AG04450 (cell line): Measurements from ENCODE around the gene ARID4B. TPM values are rescaled to one million over a fixed set of nuclear protein-coding genes. Genes with fewer than 3 reads are reported as not detected.
"Not testable (repeated sequence)": the region's sequence is repeated elsewhere in the genome, so short reads cannot be mapped to it uniquely, and the experiment has no call there.

ENCODE experiments used
- CTCF ChIA-PET: fragments of 300-600, 350-600 bp; formaldehyde crosslinking; extraction: SDS; loops from one replicate; lab custom pipeline; 2022; ENCODE audit warnings: antibody characterized with exemption, inconsistent platforms; lab: Charles Lee
- POLR2A ChIA-PET: fragments of 350-600 bp; formaldehyde crosslinking; extraction: SDS; loops from one replicate; lab custom pipeline; 2021; ENCODE audit warnings: antibody characterized with exemption, inconsistent platforms; lab: Yijun Ruan, JAX
- DNase-seq: peaks from one replicate; pipeline ENCODE4 v3.0.0-alpha.2; 2011; ENCODE audit warnings: low read depth, low spot score
- H3K27ac ChIP-seq: one replicate; pipeline ENCODE4 v1.5.1; 2012; ENCODE audit warnings: low read depth, low read length, control low read depth
- H3K27me3 ChIP-seq: one replicate; pipeline ENCODE4 v1.6.0; 2012; ENCODE audit warnings: low read length; ENCODE audit not compliant: control insufficient read depth, insufficient read depth
- H3K4me3 ChIP-seq: 2 replicates; pipeline ENCODE4 v1.5.1; 2011; ENCODE audit warnings: mild to moderate bottlenecking, low read depth, low read length, control low read depth
- H3K9me3 ChIP-seq: 2 replicates; pipeline ENCODE4 v1.5.1; 2012; ENCODE audit warnings: low read length; ENCODE audit not compliant: control insufficient read depth, insufficient read depth
- polyA plus RNA-seq: library from polyadenylated mRNA; depleted of rRNA; stranded (reverse); fragments of >200 nt; gene quantifications from 2 replicates; pipeline ENCODE4 v1.2.3, GENCODE V29; 2011
- TF ChIP-seq, protein P1 (sequence below): IDR thresholded peaks from 2 replicates; pipeline ENCODE4 v1.5.1; 2011; ENCODE audit warnings: low read depth, low read length, control low read depth, inconsistent platforms

The ARID4B gene
- polyA plus RNA-seq, 1 experiment = 15.6 TPM

GRCh38 chr1:235315735-235316134 is 12.2 kb downstream of the ARID4B start:
- no peaks in the 10 kb centered on the region for H3K27me3 ChIP-seq
- H3K4me3 ChIP-seq = no peak overlapping the region
- ChIA-PET POLR2A (no interaction called here), CTCF (no interaction called here)
- TF ChIP-seq, protein P1, sequence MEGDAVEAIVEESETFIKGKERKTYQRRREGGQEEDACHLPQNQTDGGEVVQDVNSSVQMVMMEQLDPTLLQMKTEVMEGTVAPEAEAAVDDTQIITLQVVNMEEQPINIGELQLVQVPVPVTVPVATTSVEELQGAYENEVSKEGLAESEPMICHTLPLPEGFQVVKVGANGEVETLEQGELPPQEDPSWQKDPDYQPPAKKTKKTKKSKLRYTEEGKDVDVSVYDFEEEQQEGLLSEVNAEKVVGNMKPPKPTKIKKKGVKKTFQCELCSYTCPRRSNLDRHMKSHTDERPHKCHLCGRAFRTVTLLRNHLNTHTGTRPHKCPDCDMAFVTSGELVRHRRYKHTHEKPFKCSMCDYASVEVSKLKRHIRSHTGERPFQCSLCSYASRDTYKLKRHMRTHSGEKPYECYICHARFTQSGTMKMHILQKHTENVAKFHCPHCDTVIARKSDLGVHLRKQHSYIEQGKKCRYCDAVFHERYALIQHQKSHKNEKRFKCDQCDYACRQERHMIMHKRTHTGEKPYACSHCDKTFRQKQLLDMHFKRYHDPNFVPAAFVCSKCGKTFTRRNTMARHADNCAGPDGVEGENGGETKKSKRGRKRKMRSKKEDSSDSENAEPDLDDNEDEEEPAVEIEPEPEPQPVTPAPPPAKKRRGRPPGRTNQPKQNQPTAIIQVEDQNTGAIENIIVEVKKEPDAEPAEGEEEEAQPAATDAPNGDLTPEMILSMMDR = no peak
- no peaks in the 10 kb centered on the region for H3K9me3 ChIP-seq
- no peak overlapping the region for H3K27ac ChIP-seq
- no peak for DNase-seq

DNA sequence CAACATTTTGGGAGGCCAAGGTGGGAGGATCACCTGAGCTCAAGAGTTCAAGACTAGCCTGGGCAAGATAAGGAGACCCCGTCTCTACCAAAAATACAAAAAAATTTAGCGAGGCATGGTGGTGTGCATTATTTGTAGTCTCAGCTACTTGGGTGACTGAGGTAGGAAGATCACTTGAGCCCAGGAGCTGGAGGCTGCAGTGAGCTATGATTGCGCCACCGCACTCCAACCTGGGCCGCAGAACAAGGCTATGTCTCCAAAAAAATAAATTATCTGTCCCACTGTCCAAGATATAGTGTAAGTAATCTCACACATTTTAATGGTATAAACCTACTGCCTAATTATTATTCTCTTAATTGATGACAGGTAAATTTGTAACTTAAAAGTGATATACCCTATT is 12.8 kb downstream of the ARID4B start:
- CTCF ChIA-PET = no interaction called here
- H3K9me3 ChIP-seq = no peaks in the 10 kb centered on the region
- H3K4me3 ChIP-seq = no peak overlapping the region
- no peak overlapping the region for H3K27ac ChIP-seq
- TF ChIP-seq, protein P1 = no peak
- POLR2A ChIA-PET = no interaction called here
- H3K27me3 ChIP-seq = no peaks in the 10 kb centered on the region
- no peak for DNase-seq

- H3K27me3 ChIP-seq = no peaks in the 10 kb centered on the region
- H3K9me3 ChIP-seq = no peaks in the 10 kb centered on the region
- ChIA-PET CTCF (no interaction called here), POLR2A (interaction anchor here (1.0 kb wide), 1 partner anchor 15 kb away, joined by 4 read pairs; no protein-coding TSS in a partner anchor)
- no peak for DNase-seq
- TF ChIP-seq, protein P1 = no peak
- H3K27ac ChIP-seq = no peak overlapping the region
- H3K4me3 ChIP-seq = no peak overlapping the region
These were observed 13.9 kb downstream of the ARID4B start for GRCh38 chr1:235313931-235314678.

DNA sequence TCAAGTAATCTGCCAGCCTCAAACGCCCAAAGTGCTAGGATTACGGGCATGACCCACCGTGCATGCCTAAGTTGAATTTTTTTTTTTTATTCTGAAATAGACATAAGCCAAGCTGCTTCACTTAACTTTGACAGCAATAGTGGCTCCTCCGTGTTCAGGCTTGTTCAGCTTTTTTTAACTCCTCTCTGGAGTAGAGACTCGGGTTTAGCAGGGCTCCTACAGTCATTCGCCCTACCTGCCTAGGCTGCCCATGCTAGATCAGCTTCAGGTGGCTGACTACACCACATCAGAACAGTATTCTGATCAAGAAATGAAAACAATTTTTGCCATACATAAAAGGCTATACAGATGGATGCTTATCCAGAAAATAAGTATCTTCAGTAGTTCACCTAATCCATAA is 14.7 kb downstream of the ARID4B start:
- ChIA-PET CTCF (no interaction called here), POLR2A (no interaction called here)
- Histone ChIP-seq H3K27ac (no peak overlapping the region), H3K9me3 (no peaks in the 10 kb centered on the region; the same call in 1 of the 2 replicates), H3K27me3 (no peaks in the 10 kb centered on the region), H3K4me3 (no peak overlapping the region)
- DNase-seq = no peak
- TF ChIP-seq, protein P1 = no peak

DNA sequence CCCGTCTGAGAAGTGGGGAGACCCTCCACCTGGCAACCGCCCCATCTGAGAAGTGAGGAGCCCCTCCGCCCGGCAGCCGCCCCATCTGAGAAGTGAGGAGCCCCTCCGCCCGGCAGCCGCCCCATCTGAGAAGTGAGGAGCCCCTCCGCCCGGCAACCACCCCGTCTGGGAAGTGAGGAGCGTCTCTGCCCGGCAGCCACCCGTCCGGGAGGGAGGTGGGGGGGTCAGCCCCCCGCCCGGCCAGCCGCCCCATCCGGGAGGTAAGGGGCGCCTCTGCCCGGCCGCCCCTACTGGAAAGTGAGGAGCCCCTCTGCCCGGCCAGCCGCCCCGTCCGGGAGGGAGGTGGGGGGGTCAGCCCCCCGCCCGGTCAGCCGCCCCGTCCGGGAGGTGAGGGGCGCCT is 18.8 kb downstream of the ARID4B start:
- H3K9me3 ChIP-seq, H3K4me3 ChIP-seq, H3K27ac ChIP-seq, POLR2A ChIA-PET, H3K27me3 ChIP-seq, DNase-seq, CTCF ChIA-PET: not testable (repeated sequence)
